A673 (cell line): Measurements from ENCODE around the gene TPSD1.
"Not testable (repeated sequence)": the region's sequence is repeated elsewhere in the genome, so short reads cannot be mapped to it uniquely, and the experiment has no call there.

Source experiments
- EZH2 ChIP-seq: fragments of 200-600 bp; sonication (generic); IDR thresholded peaks from 2 replicates; pipeline ENCODE4 v1.6.1; 2017; ENCODE audit warnings: borderline replicate concordance, low read depth, mild to moderate bottlenecking, mixed read lengths, antibody characterized with exemption, low read length; ENCODE audit not compliant: poor library complexity, severe bottlenecking
- TF ChIP-seq, protein P1 (sequence below): fragments of 300-800, 200-600 bp; sonication (generic); conservative IDR thresholded peaks from 2 replicates; pipeline ENCODE4 v1.5.1; 2017; ENCODE audit warnings: low read depth, mild to moderate bottlenecking, antibody characterized with exemption, low read length, moderate library complexity, mixed read lengths

- not testable (repeated sequence) for TF ChIP-seq EZH2
- TF ChIP-seq, protein P1, sequence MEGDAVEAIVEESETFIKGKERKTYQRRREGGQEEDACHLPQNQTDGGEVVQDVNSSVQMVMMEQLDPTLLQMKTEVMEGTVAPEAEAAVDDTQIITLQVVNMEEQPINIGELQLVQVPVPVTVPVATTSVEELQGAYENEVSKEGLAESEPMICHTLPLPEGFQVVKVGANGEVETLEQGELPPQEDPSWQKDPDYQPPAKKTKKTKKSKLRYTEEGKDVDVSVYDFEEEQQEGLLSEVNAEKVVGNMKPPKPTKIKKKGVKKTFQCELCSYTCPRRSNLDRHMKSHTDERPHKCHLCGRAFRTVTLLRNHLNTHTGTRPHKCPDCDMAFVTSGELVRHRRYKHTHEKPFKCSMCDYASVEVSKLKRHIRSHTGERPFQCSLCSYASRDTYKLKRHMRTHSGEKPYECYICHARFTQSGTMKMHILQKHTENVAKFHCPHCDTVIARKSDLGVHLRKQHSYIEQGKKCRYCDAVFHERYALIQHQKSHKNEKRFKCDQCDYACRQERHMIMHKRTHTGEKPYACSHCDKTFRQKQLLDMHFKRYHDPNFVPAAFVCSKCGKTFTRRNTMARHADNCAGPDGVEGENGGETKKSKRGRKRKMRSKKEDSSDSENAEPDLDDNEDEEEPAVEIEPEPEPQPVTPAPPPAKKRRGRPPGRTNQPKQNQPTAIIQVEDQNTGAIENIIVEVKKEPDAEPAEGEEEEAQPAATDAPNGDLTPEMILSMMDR = not testable (repeated sequence)
Measured at GRCh38 chr16:1243363-1243762, 12.5 kb upstream of the TPSD1 start.
